ENCODE data around the gene ANKRD62.

GRCh38 chr18:12102136-12102842 is 8.6 kb downstream of the ANKRD62 start:
- no peak for TF ChIP-seq CTCF (IDR thresholded peaks at IDR 0.05; ENCODE audit: low read depth, low read length, poor library complexity, severe bottlenecking)
- no peak for TF ChIP-seq EZH2phosphoT487 (IDR thresholded peaks at IDR 0.05; ENCODE audit: borderline replicate concordance, low read length)

Measured in DOHH2 (cell line).